Prostate gland (tissue), 2 donors: ENCODE measurements around the gene NPLOC4. TPM values are rescaled to one million over a fixed set of nuclear protein-coding genes. Genes with fewer than 3 reads are reported as not detected.

Experiments used
- DNase-seq: peaks from one replicate; pipeline ENCODE4 v3.0.0-alpha.2; 2019; ENCODE audit warnings: low spot score
- H3K27ac ChIP-seq, 2 donors: fragments of 200-600 bp; sonication (generic); 2 replicates each; pipeline ENCODE4 v1.5.1; 2017 to 2019
- H3K27me3 ChIP-seq: fragments of 200-600 bp; sonication (generic); replicated peaks from 2 replicates; pipeline ENCODE4 v1.5.1; 2019; ENCODE audit not compliant: insufficient read depth
- H3K36me3 ChIP-seq, 2 donors: fragments of 200-600 bp; sonication (generic); 1 replicate in 1 of 2; 2 replicates in 1 of 2; pipeline versions ENCODE4 v1.5.1 to v1.8.1; 2017 to 2019
- H3K4me1 ChIP-seq: fragments of 200-600 bp; sonication (generic); replicated peaks from 2 replicates; pipeline ENCODE4 v1.5.1; 2019
- H3K4me3 ChIP-seq, 2 donors: fragments of 200-600 bp; sonication (generic); 2 replicates each; pipeline ENCODE4 v1.5.1; 2017 to 2019
- H3K9me3 ChIP-seq: fragments of 200-600 bp; sonication (generic); 2 replicates; pipeline ENCODE4 v1.5.1; 2017
- POLR2A ChIP-seq: fragments of 450-650 bp; IDR thresholded peaks from one replicate; pipeline ENCODE4 v1.6.1; 2016; ENCODE audit warnings: antibody characterized with exemption, mild to moderate bottlenecking
- POLR2AphosphoS5 ChIP-seq: sonication (generic); formaldehyde crosslinking; IDR thresholded peaks from one replicate; pipeline ENCODE4 v1.6.1; 2017; ENCODE audit warnings: antibody characterized with exemption
- WGBS: methylation state at CpG from one replicate; pipeline ENCODE4 v1.1.5; 2018; 5-methylcytosine and 5-hydroxymethylcytosine counted together
- intact Hi-C: fragments of 100-400 bp; cut with DNase I; formaldehyde crosslinking; loops from one replicate; pipeline ENCODE4 v1.14.2; 2022
- total RNA-seq, 2 donors: library from RNA; depleted of rRNA; stranded (reverse); fragments of >200 nt; gene quantifications; one replicate each; pipeline ENCODE4 v1.1.0, GENCODE V29; 2016
- TF ChIP-seq, protein P1 (sequence below), 4 experiments: fragments of 200-600 bp in 2 of 4; fragments of 450-650 bp in 2 of 4; sonication (generic) in 2 of 4; IDR thresholded peaks; 1 replicate in 3 of 4; 2 replicates in 1 of 4; pipeline ENCODE4 v1.5.1; 2016 to 2019; ENCODE audit warnings: antibody characterized with exemption in 4 of 4, mild to moderate bottlenecking in 2 of 4, moderate library complexity in 2 of 4

The NPLOC4 gene
- total RNA-seq, 2 donors from 2014 or later: 40.1 to 84.8 TPM

DNA sequence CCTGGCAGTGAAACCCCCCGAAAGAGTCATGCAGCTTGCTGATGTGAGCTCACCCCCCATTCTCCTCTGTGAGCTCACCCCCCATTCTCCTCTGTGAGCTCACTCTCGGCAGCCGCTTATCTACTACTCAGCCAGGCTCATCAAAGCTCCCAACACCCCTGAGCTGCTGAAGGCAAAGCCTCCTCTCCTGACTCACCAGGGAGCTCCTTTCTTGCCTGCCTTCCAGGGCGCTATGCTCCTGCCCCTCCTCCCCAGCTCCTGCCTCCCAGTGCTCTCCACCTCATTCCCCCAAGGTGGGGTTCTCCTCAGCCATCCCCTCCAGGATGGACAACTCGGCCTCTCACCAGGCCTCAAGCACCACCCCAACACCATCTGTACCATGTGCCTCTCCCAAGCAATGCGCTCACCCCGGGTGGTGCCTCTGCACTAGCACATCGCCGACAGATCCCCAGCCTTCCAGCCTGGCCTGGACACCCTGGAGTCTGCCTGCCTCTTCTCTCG, 57.0 kb downstream of the NPLOC4 start:
- no peaks in the 10 kb centered on the region for H3K27me3 ChIP-seq
- TF ChIP-seq POLR2AphosphoS5: no peak
- TF ChIP-seq POLR2A: no peak
- TF ChIP-seq, protein P1, sequence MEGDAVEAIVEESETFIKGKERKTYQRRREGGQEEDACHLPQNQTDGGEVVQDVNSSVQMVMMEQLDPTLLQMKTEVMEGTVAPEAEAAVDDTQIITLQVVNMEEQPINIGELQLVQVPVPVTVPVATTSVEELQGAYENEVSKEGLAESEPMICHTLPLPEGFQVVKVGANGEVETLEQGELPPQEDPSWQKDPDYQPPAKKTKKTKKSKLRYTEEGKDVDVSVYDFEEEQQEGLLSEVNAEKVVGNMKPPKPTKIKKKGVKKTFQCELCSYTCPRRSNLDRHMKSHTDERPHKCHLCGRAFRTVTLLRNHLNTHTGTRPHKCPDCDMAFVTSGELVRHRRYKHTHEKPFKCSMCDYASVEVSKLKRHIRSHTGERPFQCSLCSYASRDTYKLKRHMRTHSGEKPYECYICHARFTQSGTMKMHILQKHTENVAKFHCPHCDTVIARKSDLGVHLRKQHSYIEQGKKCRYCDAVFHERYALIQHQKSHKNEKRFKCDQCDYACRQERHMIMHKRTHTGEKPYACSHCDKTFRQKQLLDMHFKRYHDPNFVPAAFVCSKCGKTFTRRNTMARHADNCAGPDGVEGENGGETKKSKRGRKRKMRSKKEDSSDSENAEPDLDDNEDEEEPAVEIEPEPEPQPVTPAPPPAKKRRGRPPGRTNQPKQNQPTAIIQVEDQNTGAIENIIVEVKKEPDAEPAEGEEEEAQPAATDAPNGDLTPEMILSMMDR (IDR thresholded peaks at IDR 0.05): no peak
- intact Hi-C loops: no loop called here
- no peak for DNase-seq
- H3K27ac ChIP-seq: no peak overlapping the region
- 94% methylated on average over 10 of the region's 10 CpGs for WGBS
- H3K36me3 ChIP-seq: no peaks in the 10 kb centered on the region
- H3K4me3 ChIP-seq: no peak overlapping the region
- H3K4me1 ChIP-seq: peaks cover 10% of the 10 kb centered on the region
- H3K9me3 ChIP-seq: no peaks in the 10 kb centered on the region

DNA sequence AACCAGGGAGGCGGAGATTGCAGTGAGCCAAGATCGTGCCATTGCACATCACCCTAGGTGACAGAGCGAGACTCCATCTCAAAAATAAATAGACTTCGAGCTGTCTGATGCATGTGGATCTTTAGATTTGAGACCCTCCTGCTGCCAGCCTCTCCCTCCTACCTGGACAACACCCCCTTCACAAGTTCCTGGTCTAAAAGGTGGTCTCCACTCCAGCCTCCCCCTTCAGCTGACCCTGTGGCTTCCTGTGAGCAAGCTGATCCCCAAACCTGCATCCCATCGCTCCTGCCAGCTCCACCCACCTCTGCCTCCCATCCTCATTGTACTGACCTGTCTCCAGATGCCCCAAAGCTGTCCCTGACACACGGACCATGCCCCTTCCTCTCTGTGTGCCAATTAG, 57.6 kb downstream of the NPLOC4 start:
- 90% methylated on average over 6 of the region's 6 CpGs for WGBS
- intact Hi-C loops: no loop called here

DNA sequence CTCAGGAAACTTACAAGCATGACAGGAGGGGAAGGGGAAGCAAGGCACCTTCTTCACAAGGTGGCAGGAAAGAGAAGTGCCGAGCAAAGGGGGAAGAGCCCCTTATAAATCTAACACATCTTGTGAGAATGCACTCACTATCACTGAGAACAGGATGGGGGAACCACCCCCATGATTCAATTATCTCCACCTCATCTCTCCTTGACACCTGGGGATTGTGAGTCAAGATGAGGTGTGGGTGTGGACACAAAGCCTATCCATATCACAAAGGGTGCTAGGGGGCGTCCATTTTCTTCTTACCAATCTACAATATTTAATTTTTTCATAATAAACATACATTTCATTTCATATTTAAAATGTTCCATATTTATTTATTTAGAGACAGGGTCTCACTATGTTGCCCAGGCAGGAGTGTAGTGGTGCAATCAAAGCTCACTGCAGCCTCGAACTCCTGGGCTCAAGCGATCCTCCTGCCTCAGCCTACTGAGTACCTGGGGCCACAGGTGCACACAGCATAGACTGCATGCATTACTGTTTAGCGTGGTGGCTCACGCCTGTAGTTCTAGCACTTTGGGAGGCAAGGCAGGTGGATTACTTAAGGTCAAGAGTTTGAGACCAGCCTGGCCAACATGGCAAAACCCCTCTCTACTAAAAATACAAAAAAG, 58.2 kb downstream of the NPLOC4 start:
- no peaks in the 10 kb centered on the region for H3K36me3 ChIP-seq
- 92% methylated on average over 6 of the region's 6 CpGs for WGBS
- no peak overlapping the region for H3K4me3 ChIP-seq
- no peak overlapping the region for H3K27ac ChIP-seq
- intact Hi-C loops: no loop called here
- peaks cover 17% of the 10 kb centered on the region for H3K4me1 ChIP-seq
- no peaks in the 10 kb centered on the region for H3K9me3 ChIP-seq
- TF ChIP-seq POLR2A (no peak), POLR2AphosphoS5 (no peak)
- TF ChIP-seq, protein P1 (IDR thresholded peaks at IDR 0.05): no peak
- no peaks in the 10 kb centered on the region for H3K27me3 ChIP-seq
- DNase-seq: no peak

More for the DNA sequence above, 57.6 kb downstream of the NPLOC4 start:
- Histone ChIP-seq H3K4me3 (no peak overlapping the region), H3K27me3 (no peaks in the 10 kb centered on the region), H3K9me3 (no peaks in the 10 kb centered on the region), H3K4me1 (peaks cover 16% of the 10 kb centered on the region), H3K36me3 (no peaks in the 10 kb centered on the region), H3K27ac (no peak overlapping the region)
- DNase-seq: no peak
- TF ChIP-seq, protein P1 (IDR thresholded peaks at IDR 0.05): no peak
- TF ChIP-seq POLR2A: no peak
- no peak for TF ChIP-seq POLR2AphosphoS5

DNA sequence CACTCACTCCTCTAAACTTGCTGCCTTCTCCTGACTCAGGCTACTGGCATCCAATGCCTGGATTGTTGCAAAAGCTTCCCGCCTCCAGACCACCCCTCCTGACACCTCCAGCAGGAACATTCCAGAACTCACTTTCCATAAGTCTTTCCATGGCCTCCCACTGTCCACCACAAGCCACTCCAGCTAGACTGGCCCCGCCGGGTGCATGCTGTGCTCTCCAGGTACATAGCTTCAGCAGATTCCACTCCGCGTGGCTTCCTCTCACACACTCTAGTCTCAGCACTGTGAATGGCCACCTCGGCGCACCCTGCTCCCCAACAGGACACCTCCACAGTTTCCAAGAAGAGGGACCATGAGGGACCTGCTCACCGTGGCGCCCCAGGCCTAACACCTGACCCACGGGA, 58.9 kb downstream of the NPLOC4 start:
- Histone ChIP-seq H3K27me3 (no peaks in the 10 kb centered on the region), H3K4me1 (peaks cover 17% of the 10 kb centered on the region), H3K4me3 (no peak overlapping the region), H3K27ac (peak overlapping the region in 1 of 2 donors; percentile 15), H3K9me3 (no peaks in the 10 kb centered on the region), H3K36me3 (no peaks in the 10 kb centered on the region)
- TF ChIP-seq, protein P1 (IDR thresholded peaks at IDR 0.05): no peak
- no peak for TF ChIP-seq POLR2AphosphoS5
- no peak for TF ChIP-seq POLR2A
- DNase-seq: no peak
- WGBS: 89% methylated on average over 10 of the region's 10 CpGs
- intact Hi-C loops: no loop called here
